Muscle layer of duodenum (tissue), 2 donors: ENCODE results near the gene TDRD12.
"Not testable (repeated sequence)": the region's sequence is repeated elsewhere in the genome, so short reads cannot be mapped to it uniquely, and the experiment has no call there.

Experiments
- H3K27ac ChIP-seq: one replicate; pipeline ENCODE4 v1.7.0; 2013; ENCODE audit warnings: mild to moderate bottlenecking, low read length
- H3K27me3 ChIP-seq: one replicate; pipeline ENCODE4 v1.7.0; 2013; ENCODE audit warnings: low read depth, mild to moderate bottlenecking, control low read depth, low read length
- H3K36me3 ChIP-seq, 2 donors: one replicate each; pipeline ENCODE4 v1.7.0; 2013; ENCODE audit warnings: low read length in 2 of 2, control low read depth in 1 of 2, mild to moderate bottlenecking in 1 of 2; ENCODE audit not compliant: insufficient read depth in 2 of 2, control insufficient read depth in 1 of 2
- H3K4me1 ChIP-seq, 2 donors: one replicate each; pipeline ENCODE4 v1.7.0; 2013; ENCODE audit warnings: low read length in 2 of 2, mild to moderate bottlenecking in 2 of 2, control low read depth in 1 of 2, moderate library complexity in 1 of 2; ENCODE audit not compliant: insufficient read depth in 2 of 2, control insufficient read depth in 1 of 2
- H3K4me3 ChIP-seq, 2 donors: one replicate each; pipeline ENCODE4 v1.7.0; 2013; ENCODE audit warnings: low read length in 2 of 2, low read depth in 1 of 2, mild to moderate bottlenecking in 1 of 2
- H3K9me3 ChIP-seq, 2 donors: one replicate each; pipeline ENCODE4 v1.7.0; 2013; ENCODE audit warnings: low read length in 2 of 2, control low read depth in 1 of 2, mild to moderate bottlenecking in 1 of 2; ENCODE audit not compliant: control insufficient read depth in 1 of 2
- donor health status: healthy.

TDRD12 gene

DNA sequence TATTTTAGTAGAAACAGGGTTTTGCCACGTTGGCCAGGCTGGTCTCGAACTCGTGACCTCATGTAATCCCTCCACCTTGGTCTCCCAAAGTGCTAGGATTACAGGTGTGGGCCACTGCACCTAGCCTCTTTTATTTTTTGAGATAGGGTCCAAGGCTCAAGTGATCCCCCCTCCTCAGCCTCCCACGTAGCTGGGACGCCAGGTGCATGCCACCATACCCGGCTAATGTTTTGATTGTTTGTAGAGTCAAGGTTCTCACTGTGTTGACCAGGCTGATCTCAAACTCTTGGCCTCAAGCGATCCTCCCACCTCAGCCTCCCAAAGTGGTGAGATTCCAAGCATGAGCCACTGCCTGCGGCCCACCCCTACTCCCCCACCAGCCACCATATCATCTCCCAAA, 143.7 kb downstream of the TDRD12 start:
- no peak overlapping the region for H3K4me3 ChIP-seq
- no peaks in the 10 kb centered on the region for H3K4me1 ChIP-seq
- no peaks in the 10 kb centered on the region for H3K27me3 ChIP-seq
- no peak overlapping the region for H3K27ac ChIP-seq
- no peaks in the 10 kb centered on the region for H3K9me3 ChIP-seq
- peaks cover 0 to under 1% of the 10 kb centered on the region in 2 donors for H3K36me3 ChIP-seq

DNA sequence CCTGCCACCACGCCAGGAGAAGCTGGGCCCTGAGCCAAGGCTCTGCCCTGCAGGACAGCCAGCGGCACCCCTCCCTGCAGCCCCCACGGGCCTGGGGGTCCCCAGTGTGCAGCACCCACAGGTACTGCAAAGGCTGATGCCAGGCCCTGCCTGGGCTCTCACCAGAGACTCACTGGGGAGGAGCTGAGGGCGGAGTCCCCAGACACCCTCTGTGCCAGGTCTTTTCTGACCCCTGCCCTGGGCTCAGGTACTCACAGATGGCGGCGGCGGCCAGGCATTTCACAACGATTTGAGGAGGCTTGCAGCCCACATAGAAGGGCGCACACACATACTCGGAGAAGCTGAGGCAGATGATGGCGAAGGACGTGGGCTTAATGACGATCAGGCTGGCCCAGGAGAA, 144.3 kb downstream of the TDRD12 start:
- no peak overlapping the region for H3K27ac ChIP-seq
- H3K36me3 ChIP-seq, result no peaks in the 10 kb centered on the region
- H3K9me3 ChIP-seq, result no peaks in the 10 kb centered on the region
- no peaks in the 10 kb centered on the region for H3K27me3 ChIP-seq
- H3K4me1 ChIP-seq, result no peaks in the 10 kb centered on the region
- no peak overlapping the region for H3K4me3 ChIP-seq

DNA sequence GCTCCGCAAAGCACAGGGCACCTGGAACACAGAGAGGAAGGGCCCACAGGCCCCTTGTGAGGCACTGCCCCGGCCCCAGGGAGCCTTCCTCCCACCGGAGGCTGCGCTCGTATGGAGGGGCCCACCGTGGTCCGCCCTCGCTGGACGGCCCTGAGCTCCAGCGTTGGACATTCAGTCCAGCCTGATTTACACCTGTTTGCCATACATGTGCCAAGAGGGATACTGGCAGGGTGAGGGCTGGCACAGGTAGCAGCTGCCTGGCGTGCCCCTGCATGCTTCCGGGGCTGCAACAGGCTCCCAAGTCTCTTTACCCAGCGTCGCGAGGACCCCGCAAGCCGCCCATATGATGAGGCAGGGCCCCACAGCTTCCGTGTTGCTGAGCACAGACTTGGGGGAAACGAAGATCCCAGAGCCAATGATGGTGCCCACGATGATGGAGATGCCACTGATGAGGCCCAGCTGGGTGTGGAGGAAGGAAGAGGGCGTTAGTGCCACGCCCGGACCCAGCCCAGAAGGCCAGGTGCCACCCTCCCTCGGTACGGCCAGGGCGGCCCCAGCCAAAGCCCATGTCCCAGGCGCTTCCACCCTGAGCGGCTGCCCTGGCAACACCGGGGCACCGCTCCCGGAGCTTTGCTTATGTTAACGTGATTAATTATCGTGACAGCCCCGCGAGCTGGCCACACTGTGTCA, 144.9 kb downstream of the TDRD12 start:
- Histone ChIP-seq H3K4me3 (no peak overlapping the region), H3K27ac (no peak overlapping the region), H3K4me1 (no peaks in the 10 kb centered on the region), H3K9me3 (no peaks in the 10 kb centered on the region), H3K27me3 (no peaks in the 10 kb centered on the region), H3K36me3 (no peaks in the 10 kb centered on the region)

DNA sequence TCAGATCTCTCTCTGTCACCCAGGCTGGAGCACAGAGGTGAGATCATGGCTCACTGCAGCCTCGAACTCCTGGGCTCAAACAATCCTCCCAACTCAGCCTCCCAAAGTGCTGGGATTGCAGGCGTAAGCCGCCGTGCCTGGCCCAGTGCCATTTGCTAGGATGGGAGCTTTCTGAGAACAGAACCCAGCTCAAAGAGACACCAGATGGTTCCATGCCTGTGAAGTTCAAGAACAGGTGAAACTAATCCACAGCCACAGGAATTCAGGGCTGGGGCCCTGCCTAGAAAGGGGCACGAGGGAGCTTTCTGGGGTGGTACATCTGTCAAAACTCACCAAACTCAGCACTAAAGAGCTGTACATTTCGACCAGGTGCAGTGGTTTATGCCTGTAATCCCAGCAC, 145.8 kb downstream of the TDRD12 start:
- no peaks in the 10 kb centered on the region for H3K4me1 ChIP-seq

DNA sequence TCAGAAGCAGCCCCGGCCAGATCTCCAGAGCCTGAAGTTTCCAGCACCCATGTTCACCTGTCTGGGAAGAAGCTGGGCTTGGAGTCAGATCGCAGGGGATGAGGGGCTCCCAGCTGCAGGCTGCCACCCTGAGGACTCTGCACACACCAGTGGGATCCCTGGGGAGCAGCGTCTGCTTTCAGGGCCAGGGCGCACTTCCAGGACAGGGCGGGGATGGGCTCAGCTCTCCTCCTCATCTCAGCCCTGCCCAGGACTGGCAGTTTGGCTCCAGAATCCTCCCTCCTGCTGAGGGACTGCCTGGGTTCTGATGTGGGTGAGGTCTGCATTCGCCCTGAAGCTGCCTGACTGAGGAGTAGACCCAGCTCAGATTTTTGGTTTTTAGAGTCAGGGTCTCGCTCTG, 146.5 kb downstream of the TDRD12 start:
- no peaks in the 10 kb centered on the region for H3K9me3 ChIP-seq
- no peaks in the 10 kb centered on the region for H3K36me3 ChIP-seq
- no peak overlapping the region for H3K27ac ChIP-seq
- no peaks in the 10 kb centered on the region for H3K27me3 ChIP-seq
- H3K4me3 ChIP-seq, result no peak overlapping the region
- no peaks in the 10 kb centered on the region for H3K4me1 ChIP-seq

More for the DNA sequence above, 145.8 kb downstream of the TDRD12 start:
- Histone ChIP-seq H3K27me3 (no peaks in the 10 kb centered on the region), H3K9me3 (no peaks in the 10 kb centered on the region), H3K4me3 (no peak overlapping the region), H3K27ac (no peak overlapping the region), H3K36me3 (no peaks in the 10 kb centered on the region)

DNA sequence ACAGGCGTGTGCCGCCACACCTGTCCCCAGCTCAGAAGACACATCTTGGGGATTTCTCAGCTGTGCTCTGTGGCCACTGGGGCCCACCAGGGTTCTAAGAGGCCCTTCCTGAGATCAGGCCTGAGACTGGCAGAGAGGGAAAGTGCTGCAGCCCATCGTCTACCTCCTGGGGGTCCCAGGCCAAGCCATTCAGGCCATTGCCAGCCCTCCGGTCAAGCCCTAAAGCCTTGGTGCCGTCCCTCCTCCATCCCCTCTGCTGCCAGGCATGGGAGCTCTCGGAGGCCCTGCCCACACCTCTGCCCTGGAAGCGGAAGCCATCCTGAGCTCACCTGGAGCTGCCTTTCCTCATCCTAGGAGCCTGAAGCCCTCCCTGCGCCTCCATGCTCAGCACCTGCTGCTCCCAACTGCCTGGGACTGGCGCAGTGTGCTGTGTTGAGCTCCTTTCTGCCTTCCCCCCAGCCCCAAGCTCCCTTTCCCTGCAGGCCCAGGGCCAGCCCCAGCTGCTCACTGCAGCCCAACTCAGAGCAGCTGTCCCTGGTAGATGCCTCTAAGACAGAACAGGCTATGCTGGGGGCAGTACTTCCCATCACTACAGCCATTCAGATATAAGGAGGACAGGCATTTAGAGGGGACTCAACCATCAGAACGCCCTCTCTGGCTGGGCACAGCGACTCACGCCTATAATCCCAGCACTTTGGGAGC, 147.1 kb downstream of the TDRD12 start:
- Histone ChIP-seq H3K36me3 (no peaks in the 10 kb centered on the region), H3K4me3 (no peak overlapping the region), H3K4me1 (no peaks in the 10 kb centered on the region), H3K27me3 (no peaks in the 10 kb centered on the region), H3K9me3 (no peaks in the 10 kb centered on the region), H3K27ac (no peak overlapping the region)

DNA sequence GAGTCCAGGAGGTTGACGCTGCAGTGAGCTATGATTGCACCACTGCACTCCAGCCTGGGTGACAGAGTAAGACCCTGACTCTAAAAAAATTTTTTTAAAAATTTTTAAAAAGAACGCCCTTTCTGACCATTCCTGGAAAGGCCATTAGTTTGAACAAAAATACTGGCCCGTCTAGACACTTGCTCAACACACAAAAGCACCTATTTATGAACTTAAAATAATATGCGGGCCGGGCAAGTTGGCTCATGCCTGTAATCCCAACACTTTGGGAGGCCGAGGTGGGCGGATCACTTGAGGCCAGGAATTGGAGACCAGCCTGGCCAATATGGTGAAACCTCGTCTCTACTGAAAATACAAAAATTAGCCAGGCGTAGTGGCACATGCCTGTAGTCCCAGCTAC, 147.9 kb downstream of the TDRD12 start:
- not testable (repeated sequence) for H3K4me3 ChIP-seq, H3K36me3 ChIP-seq, H3K9me3 ChIP-seq, H3K27me3 ChIP-seq, H3K4me1 ChIP-seq, H3K27ac ChIP-seq

DNA sequence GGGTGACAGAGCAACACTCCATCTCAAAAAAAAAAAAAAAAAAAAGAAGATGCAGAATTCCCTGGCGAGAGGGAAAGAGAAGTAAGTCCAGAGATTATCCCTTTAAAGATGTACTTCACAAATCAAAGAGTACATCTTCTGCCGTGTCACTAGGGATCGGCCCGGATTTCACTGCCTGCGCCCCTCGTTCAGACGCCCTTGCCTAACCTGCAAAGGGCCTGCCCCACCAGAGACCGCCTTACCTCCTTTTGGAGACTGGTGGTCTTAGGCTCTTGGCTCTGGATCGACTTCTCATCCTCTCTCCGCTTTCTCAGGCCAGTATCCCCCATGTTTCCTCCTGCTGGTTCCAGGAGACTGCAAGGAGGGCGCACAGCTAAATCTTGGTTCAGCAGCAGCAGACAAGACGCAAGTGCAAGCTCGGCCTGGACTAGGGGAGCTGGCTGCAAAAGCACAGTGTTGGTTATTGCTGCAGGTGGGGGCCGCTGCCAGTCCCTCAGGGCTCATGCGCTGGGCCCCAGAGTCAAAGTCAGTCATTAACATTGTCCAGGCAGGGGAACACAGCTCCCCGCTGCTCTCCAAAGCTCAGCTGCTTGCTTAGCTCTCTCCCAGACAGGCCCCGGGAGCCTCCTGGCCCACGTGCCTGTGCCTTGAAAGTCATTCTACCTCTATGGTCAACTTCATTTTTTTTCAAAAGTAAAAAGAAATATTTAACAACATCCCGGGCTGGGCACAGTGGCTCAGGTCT, 148.8 kb downstream of the TDRD12 start:
- Histone ChIP-seq H3K4me1 (no peaks in the 10 kb centered on the region), H3K27me3 (no peaks in the 10 kb centered on the region), H3K27ac (no peak overlapping the region), H3K4me3 (no peak overlapping the region), H3K9me3 (no peaks in the 10 kb centered on the region), H3K36me3 (no peaks in the 10 kb centered on the region)

DNA sequence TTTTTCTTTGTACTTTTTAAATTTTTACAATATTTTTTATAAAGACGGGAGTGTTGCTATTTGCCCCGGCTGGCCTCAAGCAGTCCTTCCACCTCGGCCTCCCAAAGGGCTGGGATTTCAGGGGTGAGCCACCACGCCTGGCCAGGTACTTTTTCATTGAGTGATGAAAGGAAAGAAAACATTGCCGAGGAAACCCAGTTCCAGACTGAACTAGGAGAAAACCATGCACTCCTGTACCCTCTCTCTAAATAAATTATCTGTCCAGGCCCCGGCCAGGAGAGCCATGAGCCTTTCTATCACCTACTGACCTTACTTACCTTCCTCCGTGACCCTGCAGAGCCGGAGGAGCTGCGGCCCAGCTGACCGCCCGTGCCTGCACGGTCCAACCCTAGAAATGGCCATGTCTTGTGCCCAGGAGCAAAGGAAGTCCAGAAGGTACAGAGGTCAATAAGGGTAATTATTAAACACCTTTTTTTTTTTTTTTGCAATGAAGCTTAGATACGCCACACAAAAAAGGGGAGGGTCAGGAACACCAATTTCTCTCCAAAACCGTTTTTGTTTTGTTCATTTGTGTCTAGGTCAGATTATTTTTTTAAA, 149.9 kb downstream of the TDRD12 start, which contains the start of gene SLC7A9:
TSS of gene SLC7A9 (minus strand) at position 399 of the 597 bp plus-strand sequence. CDS start 1,233 bp downstream, outside the sequence.
- no peaks in the 10 kb centered on the region for H3K9me3 ChIP-seq
- no peaks in the 10 kb centered on the region for H3K27me3 ChIP-seq
- H3K4me1 ChIP-seq, result no peaks in the 10 kb centered on the region
- no peak within 1 kb of the TSS for H3K27ac ChIP-seq
- H3K36me3 ChIP-seq, result no peaks in the 10 kb centered on the region
- H3K4me3 ChIP-seq, result no peak within 1 kb of the TSS

DNA sequence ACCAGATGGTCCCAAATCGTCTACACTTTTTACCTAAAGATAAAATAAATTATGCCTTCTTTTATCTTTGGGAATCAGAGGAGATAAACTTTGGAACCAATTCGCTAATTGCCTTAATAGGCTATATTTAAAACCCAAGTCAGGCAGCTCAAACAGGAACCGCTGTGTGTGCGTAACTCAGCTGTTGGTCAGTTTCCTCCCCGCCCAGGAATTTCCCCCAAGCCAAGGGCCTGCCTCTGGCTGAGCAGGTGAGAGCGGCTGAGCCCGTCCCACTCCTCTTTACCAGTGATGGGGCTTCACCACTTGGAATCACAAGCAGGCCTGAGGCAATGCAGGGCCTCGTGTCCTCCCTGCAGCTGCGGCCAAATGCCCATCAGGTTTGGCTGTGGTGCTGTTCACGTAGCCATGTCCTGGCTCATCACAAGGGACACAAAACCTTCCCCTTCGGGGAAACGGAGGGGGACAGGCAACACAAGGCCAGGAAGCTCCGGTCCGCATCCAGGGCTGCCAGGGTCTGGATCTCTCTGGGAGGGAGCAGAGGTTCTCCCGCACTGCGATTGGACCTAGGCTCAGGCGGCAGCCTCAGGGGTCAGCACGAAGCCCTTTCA, 150.5 kb downstream of the TDRD12 start:
- H3K27me3 ChIP-seq, result no peaks in the 10 kb centered on the region
- no peak overlapping the region for H3K27ac ChIP-seq
- H3K9me3 ChIP-seq, result no peaks in the 10 kb centered on the region
- H3K36me3 ChIP-seq, result no peaks in the 10 kb centered on the region
- no peaks in the 10 kb centered on the region for H3K4me1 ChIP-seq
- H3K4me3 ChIP-seq, result no peak overlapping the region

DNA sequence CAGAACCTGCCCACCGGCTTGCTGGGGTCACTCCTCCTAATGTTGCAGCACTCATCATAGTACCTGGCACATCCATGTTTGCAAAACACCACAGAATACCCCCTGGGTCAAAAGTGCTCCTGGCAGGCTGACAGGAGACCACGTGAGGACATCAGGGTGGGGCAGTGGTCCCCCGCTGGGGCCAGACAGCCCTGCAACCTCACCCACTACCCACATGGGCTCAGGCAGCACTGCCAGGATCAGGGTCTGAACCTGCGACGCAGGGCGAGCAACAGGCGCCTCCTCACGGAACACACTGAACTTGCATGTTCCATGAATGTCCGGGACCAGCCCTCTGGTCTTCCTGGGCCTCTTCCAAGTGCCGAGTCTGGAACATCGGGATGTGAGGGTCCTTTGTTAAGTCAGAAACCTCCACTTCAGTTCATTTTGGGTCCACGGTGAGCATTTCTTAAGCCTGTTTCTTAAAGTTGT, 151.4 kb downstream of the TDRD12 start:
- Histone ChIP-seq H3K9me3 (no peaks in the 10 kb centered on the region), H3K36me3 (no peaks in the 10 kb centered on the region), H3K27me3 (no peaks in the 10 kb centered on the region), H3K27ac (no peak overlapping the region), H3K4me3 (no peak overlapping the region), H3K4me1 (no peaks in the 10 kb centered on the region)
